Measurements from ENCODE around the gene CHST12.

Gene CHST12

GRCh38 chr7:2471396-2471795, 68.0 kb downstream of the CHST12 start:
- DNase-seq (ENCODE audit: low read depth): no peak
- H3K4me3 ChIP-seq (ENCODE audit: low read depth, low read length): no peak overlapping the region
- TF ChIP-seq CTCF (IDR thresholded peaks at IDR 0.05; ENCODE audit: control insufficient read depth, extremely low read depth, insufficient read depth): no peak

GRCh38 chr7:2472739-2473138, 69.3 kb downstream of the CHST12 start:
- H3K4me3 ChIP-seq (ENCODE audit: low read depth, low read length): no peak overlapping the region
- DNase-seq (ENCODE audit: low read depth): no peak

GRCh38 chr7:2473496-2474180, 70.2 kb downstream of the CHST12 start:
- TF ChIP-seq CTCF (IDR thresholded peaks at IDR 0.05; ENCODE audit: control insufficient read depth, extremely low read depth, insufficient read depth): no peak
- H3K4me3 ChIP-seq (ENCODE audit: low read depth, low read length): no peak overlapping the region
- no peak for DNase-seq (ENCODE audit: low read depth)

More at GRCh38 chr7:2472739-2473138, 69.3 kb downstream of the CHST12 start:
- TF ChIP-seq CTCF (IDR thresholded peaks at IDR 0.05; ENCODE audit: control insufficient read depth, extremely low read depth, insufficient read depth): no peak

GRCh38 chr7:2474224-2474623, 70.8 kb downstream of the CHST12 start:
- no peak for DNase-seq (ENCODE audit: low read depth)
- TF ChIP-seq CTCF (IDR thresholded peaks at IDR 0.05; ENCODE audit: control insufficient read depth, extremely low read depth, insufficient read depth): no peak
- H3K4me3 ChIP-seq (ENCODE audit: low read depth, low read length): no peak overlapping the region

- H3K4me3 ChIP-seq (ENCODE audit: low read depth, low read length): no peak overlapping the region
- no peak for DNase-seq (ENCODE audit: low read depth)
- TF ChIP-seq CTCF (IDR thresholded peaks at IDR 0.05; ENCODE audit: control insufficient read depth, extremely low read depth, insufficient read depth): no peak
Observed at GRCh38 chr7:2474813-2475677, 71.6 kb downstream of the CHST12 start.

- H3K4me3 ChIP-seq (ENCODE audit: low read depth, low read length): no peak overlapping the region
- DNase-seq (ENCODE audit: low read depth): no peak
- no peak for TF ChIP-seq CTCF (IDR thresholded peaks at IDR 0.05; ENCODE audit: control insufficient read depth, extremely low read depth, insufficient read depth)
Observed at GRCh38 chr7:2475678-2476015, 72.2 kb downstream of the CHST12 start.

Data from LNCaP clone FGC (cell line).